ENCODE results near the gene PLXNB1.

DNA sequence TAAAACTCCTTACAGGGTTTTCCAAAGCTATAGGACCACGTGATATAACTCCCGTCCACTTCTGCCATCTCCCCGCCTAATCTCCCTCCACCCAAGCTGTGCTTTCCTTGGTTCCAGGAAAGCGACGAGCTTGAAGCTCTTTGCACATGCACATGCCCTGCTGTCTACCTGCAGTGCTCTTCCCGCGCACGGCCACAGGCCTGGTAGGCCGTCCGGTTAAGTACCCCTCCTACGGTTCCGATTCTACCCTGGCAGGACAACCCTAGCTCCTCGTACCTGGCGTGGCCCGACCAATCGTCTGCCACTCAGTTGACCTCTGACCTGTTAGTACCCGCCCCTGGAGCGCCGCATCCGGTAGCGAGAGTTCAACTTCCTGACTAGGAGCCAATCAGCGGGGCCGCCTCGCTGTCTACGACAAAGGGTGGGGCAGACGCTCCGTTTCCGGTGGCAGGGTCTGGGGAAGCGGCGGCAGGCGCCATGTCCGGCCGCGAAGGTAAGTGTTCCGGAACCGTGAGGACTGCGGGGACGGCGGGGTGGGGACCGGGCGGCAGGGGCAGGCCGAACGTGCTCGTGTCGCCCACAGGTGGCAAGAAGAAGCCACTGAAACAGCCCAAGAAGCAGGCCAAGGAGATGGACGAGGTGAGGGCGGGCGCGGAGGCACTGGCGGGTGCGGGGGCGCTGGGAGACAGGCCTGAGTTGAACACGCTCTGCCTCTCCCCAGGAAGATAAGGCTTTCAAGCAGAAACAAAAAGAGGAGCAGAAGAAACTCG is 10.1 kb upstream of the PLXNB1 start, which contains the start of the genes CCDC51 and TMA7:
- TF ChIP-seq POLR2AphosphoS5 (IDR thresholded peaks at IDR 0.05; ENCODE audit: borderline replicate concordance, low read depth, low read length) (peak; percentile 77; the same call in 1 of the 2 replicates), FOXP2 (optimal IDR thresholded peaks at IDR 0.05; ENCODE audit: control extremely low read depth, extremely low read length, insufficient read depth) (no peak), EZH2 (IDR thresholded peaks at IDR 0.05) (no peak)
